K562 (cell line): ENCODE data around the gene RAB25.

ENCODE experiments used
- CREB1 ChIP-seq, 2 experiments: sonication (generic) in 1 of 2; formaldehyde crosslinking in 1 of 2; IDR thresholded peaks; 2 replicates each; pipeline versions ENCODE4 v1.6.1 to v1.8.0; 2012 to 2022; ENCODE audit warnings: inconsistent platforms in 1 of 2, mild to moderate bottlenecking in 1 of 2, missing genetic modification reagents in 1 of 2, moderate library complexity in 1 of 2
- CTCF ChIP-seq, 3 experiments: IDR thresholded peaks in 2 of 3; conservative IDR thresholded peaks in 1 of 3; 2 replicates each; pipeline ENCODE4 v1.5.1; 2011 to 2012; ENCODE audit warnings: low read length in 3 of 3, mild to moderate bottlenecking in 3 of 3, control low read depth in 2 of 3, improper control_type of control experiment in 1 of 3, inconsistent platforms in 1 of 3, low read depth in 1 of 3, mixed read lengths in 1 of 3, moderate library complexity in 1 of 3; ENCODE audit not compliant: insufficient read depth in 2 of 3
- EZH2 ChIP-seq: IDR thresholded peaks from 2 replicates; pipeline ENCODE4 v1.6.1; 2012; ENCODE audit warnings: low read depth, mild to moderate bottlenecking, inconsistent platforms, low read length, borderline replicate concordance
- HNRNPL ChIP-seq: fragments of 200-400 bp; formaldehyde crosslinking; IDR thresholded peaks from 2 replicates; pipeline ENCODE4 v1.6.1; 2017; ENCODE audit warnings: low read depth, mild to moderate bottlenecking, low read length
- NBN ChIP-seq: fragments of 450-650 bp; IDR thresholded peaks from 2 replicates; pipeline ENCODE4 v1.6.1; 2016; ENCODE audit warnings: low read depth, mild to moderate bottlenecking
- POLR2A ChIP-seq: fragments of 450-650 bp; conservative IDR thresholded peaks from 2 replicates; pipeline ENCODE4 v1.6.1; 2016
- RAD21 ChIP-seq, 2 experiments: fragments of 250-450 bp in 1 of 2; fragments of 450-650 bp in 1 of 2; sonication (Bioruptor Pico) in 1 of 2; formaldehyde crosslinking in 1 of 2; IDR thresholded peaks in 1 of 2; conservative IDR thresholded peaks in 1 of 2; 2 replicates each; pipeline versions ENCODE4 v1.4.0 to v1.8.0; 2020 to 2022; ENCODE audit warnings: mild to moderate bottlenecking in 2 of 2, moderate library complexity in 1 of 2
- SIX5 ChIP-seq, 2 experiments: IDR thresholded peaks; 2 replicates each; pipeline ENCODE4 v1.6.1; 2011; ENCODE audit warnings: low read length in 2 of 2, borderline replicate concordance in 1 of 2, low read depth in 1 of 2, mild to moderate bottlenecking in 1 of 2, moderate library complexity in 1 of 2; ENCODE audit not compliant: insufficient read depth in 1 of 2
- TAF1 ChIP-seq: IDR thresholded peaks from 2 replicates; pipeline ENCODE4 v1.6.1; 2011; ENCODE audit warnings: mild to moderate bottlenecking, low read length, moderate library complexity; ENCODE audit not compliant: insufficient read depth, control insufficient read depth, severe bottlenecking; ENCODE audit errors: extremely low read depth
- XRCC3 ChIP-seq: fragments of 450-650 bp; IDR thresholded peaks from 2 replicates; pipeline ENCODE4 v1.6.1; 2017; ENCODE audit warnings: mild to moderate bottlenecking, moderate library complexity
- ZEB2 ChIP-seq: fragments of 450-650 bp; IDR thresholded peaks from 2 replicates; pipeline ENCODE4 v1.6.1; 2016
- ZNF318 ChIP-seq, 2 experiments: fragments of 450-650 bp; IDR thresholded peaks; 2 replicates each; pipeline ENCODE4 v1.6.1; 2016; ENCODE audit warnings: mild to moderate bottlenecking in 2 of 2, borderline replicate concordance in 1 of 2, low read depth in 1 of 2, moderate library complexity in 1 of 2
- TF ChIP-seq, protein P1 (sequence below): fragments of 250-450 bp; sonication (Bioruptor Pico); IDR thresholded peaks from 2 replicates; pipeline ENCODE4 v1.4.0; 2020; ENCODE audit warnings: mild to moderate bottlenecking, moderate library complexity
- TF ChIP-seq, protein P2 (sequence below): sonication (generic); formaldehyde crosslinking; IDR thresholded peaks from 2 replicates; pipeline ENCODE4 v1.8.1; 2022; ENCODE audit warnings: missing genetic modification reagents

- TF ChIP-seq, protein P1, sequence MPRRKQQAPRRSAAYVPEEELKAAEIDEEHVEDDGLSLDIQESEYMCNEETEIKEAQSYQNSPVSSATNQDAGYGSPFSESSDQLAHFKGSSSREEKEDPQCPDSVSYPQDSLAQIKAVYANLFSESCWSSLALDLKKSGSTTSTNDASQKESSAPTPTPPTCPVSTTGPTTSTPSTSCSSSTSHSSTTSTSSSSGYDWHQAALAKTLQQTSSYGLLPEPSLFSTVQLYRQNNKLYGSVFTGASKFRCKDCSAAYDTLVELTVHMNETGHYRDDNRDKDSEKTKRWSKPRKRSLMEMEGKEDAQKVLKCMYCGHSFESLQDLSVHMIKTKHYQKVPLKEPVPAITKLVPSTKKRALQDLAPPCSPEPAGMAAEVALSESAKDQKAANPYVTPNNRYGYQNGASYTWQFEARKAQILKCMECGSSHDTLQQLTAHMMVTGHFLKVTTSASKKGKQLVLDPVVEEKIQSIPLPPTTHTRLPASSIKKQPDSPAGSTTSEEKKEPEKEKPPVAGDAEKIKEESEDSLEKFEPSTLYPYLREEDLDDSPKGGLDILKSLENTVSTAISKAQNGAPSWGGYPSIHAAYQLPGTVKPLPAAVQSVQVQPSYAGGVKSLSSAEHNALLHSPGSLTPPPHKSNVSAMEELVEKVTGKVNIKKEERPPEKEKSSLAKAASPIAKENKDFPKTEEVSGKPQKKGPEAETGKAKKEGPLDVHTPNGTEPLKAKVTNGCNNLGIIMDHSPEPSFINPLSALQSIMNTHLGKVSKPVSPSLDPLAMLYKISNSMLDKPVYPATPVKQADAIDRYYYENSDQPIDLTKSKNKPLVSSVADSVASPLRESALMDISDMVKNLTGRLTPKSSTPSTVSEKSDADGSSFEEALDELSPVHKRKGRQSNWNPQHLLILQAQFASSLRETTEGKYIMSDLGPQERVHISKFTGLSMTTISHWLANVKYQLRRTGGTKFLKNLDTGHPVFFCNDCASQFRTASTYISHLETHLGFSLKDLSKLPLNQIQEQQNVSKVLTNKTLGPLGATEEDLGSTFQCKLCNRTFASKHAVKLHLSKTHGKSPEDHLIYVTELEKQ: no peak
- TF ChIP-seq SIX5 (IDR thresholded peaks at IDR 0.05; ENCODE audit: borderline replicate concordance in 1 of 2, insufficient read depth in 1 of 2, low read depth in 1 of 2, low read length in 2 of 2) (no peak), CREB1 (IDR thresholded peaks at IDR 0.05) (no peak), CREB1 (CRISPR knock-in tag; IDR thresholded peaks at IDR 0.05) (no peak), ZEB2 (no peak), CTCF (IDR thresholded peaks at IDR 0.05 in 2 of 3, conservative IDR thresholded peaks at IDR 0.05 in 1 of 3; ENCODE audit: insufficient read depth in 2 of 3, low read depth in 1 of 3, low read length in 3 of 3) (no peak), POLR2A (no peak), XRCC3 (no peak), ZNF318 (IDR thresholded peaks at IDR 0.05; ENCODE audit: borderline replicate concordance in 1 of 2, low read depth in 1 of 2) (no peak), NBN (no peak), HNRNPL (no peak), EZH2 (no peak), TAF1 (no peak), RAD21 (CRISPR knock-in tag; conservative IDR thresholded peaks at IDR 0.05 in 1 of 2, IDR thresholded peaks at IDR 0.05 in 1 of 2) (no peak)
- TF ChIP-seq, protein P2, sequence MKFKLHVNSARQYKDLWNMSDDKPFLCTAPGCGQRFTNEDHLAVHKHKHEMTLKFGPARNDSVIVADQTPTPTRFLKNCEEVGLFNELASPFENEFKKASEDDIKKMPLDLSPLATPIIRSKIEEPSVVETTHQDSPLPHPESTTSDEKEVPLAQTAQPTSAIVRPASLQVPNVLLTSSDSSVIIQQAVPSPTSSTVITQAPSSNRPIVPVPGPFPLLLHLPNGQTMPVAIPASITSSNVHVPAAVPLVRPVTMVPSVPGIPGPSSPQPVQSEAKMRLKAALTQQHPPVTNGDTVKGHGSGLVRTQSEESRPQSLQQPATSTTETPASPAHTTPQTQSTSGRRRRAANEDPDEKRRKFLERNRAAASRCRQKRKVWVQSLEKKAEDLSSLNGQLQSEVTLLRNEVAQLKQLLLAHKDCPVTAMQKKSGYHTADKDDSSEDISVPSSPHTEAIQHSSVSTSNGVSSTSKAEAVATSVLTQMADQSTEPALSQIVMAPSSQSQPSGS (CRISPR knock-in tag): no peak
Measured at GRCh38 chr1:156042828-156043227, 18.1 kb upstream of the RAB25 start.
